HepG2 (cell line): ENCODE data around the gene NT5C. TPM values are rescaled to one million over a fixed set of nuclear protein-coding genes. Genes with fewer than 3 reads are reported as not detected.
A peak's percentile ranks its signal among the peaks of the same experiment; 100 is the strongest.

Source experiments
- CBX5 ChIP-seq: sonication (generic); formaldehyde crosslinking; IDR thresholded peaks from 2 replicates; pipeline ENCODE4 v1.4.0; 2020; ENCODE audit warnings: missing genetic modification reagents, borderline replicate concordance
- GFI1 ChIP-seq: sonication (generic); formaldehyde crosslinking; IDR thresholded peaks from 2 replicates; pipeline ENCODE4 v1.5.0; 2020; ENCODE audit warnings: missing genetic modification reagents, mild to moderate bottlenecking, borderline replicate concordance
- GPN1 ChIP-seq: sonication (generic); formaldehyde crosslinking; IDR thresholded peaks from 2 replicates; pipeline ENCODE4 v1.5.1; 2020; ENCODE audit warnings: missing genetic modification reagents, borderline replicate concordance
- IRX3 ChIP-seq: sonication (generic); formaldehyde crosslinking; IDR thresholded peaks from 2 replicates; pipeline ENCODE4 v1.8.1; 2023; ENCODE audit warnings: mild to moderate bottlenecking, low read depth, missing genetic modification reagents, borderline replicate concordance
- MTA1 ChIP-seq: sonication (generic); formaldehyde crosslinking; IDR thresholded peaks from 2 replicates; pipeline ENCODE4 v1.4.0; 2020; ENCODE audit warnings: missing genetic modification reagents, mild to moderate bottlenecking, borderline replicate concordance
- MTA3 ChIP-seq: sonication (generic); formaldehyde crosslinking; IDR thresholded peaks from 2 replicates; pipeline ENCODE4 v1.4.0; 2020; ENCODE audit warnings: missing genetic modification reagents
- MTF2 ChIP-seq: sonication (generic); formaldehyde crosslinking; IDR thresholded peaks from 2 replicates; pipeline ENCODE4 v1.5.0; 2020; ENCODE audit warnings: missing genetic modification reagents, borderline replicate concordance
- PHF20 ChIP-seq: sonication (generic); formaldehyde crosslinking; IDR thresholded peaks from 2 replicates; pipeline ENCODE4 v1.5.0; 2020; ENCODE audit warnings: mild to moderate bottlenecking, missing genetic modification reagents
- PHF21A ChIP-seq: sonication (generic); formaldehyde crosslinking; IDR thresholded peaks from 2 replicates; pipeline ENCODE4 v1.5.0; 2020; ENCODE audit warnings: mild to moderate bottlenecking, missing genetic modification reagents
- SMYD3 ChIP-seq: sonication (generic); formaldehyde crosslinking; IDR thresholded peaks from 2 replicates; pipeline ENCODE4 v1.8.1; 2023; ENCODE audit warnings: mild to moderate bottlenecking, missing genetic modification reagents
- SP1 ChIP-seq, 2 experiments: fragments of 450-650 bp in 1 of 2; sonication (generic) in 1 of 2; formaldehyde crosslinking in 1 of 2; IDR thresholded peaks; 2 replicates each; pipeline versions ENCODE4 v1.4.0 to v1.6.1; 2016 to 2020; ENCODE audit warnings: missing genetic modification reagents in 1 of 2
- ZBTB20 ChIP-seq: sonication (generic); formaldehyde crosslinking; IDR thresholded peaks from 2 replicates; pipeline ENCODE4 v1.8.1; 2023; ENCODE audit warnings: missing genetic modification reagents, low read depth, mild to moderate bottlenecking, borderline replicate concordance
- ZNF33B ChIP-seq: sonication (generic); formaldehyde crosslinking; IDR thresholded peaks from 2 replicates; pipeline ENCODE4 v1.5.1; 2020; ENCODE audit warnings: mild to moderate bottlenecking, missing genetic modification reagents
- ZNF543 ChIP-seq: sonication (generic); formaldehyde crosslinking; IDR thresholded peaks from 2 replicates; pipeline ENCODE4 v1.4.0; 2020; ENCODE audit warnings: mild to moderate bottlenecking, missing genetic modification reagents
- ZNF709 ChIP-seq: sonication (generic); formaldehyde crosslinking; IDR thresholded peaks from 2 replicates; pipeline ENCODE4 v1.5.0; 2020; ENCODE audit warnings: mild to moderate bottlenecking, missing genetic modification reagents
- polyA plus RNA-seq, 8 experiments: library from polyadenylated mRNA; depleted of rRNA in 3 of 8; stranded (reverse) in 7 of 8; unstranded in 1 of 8; fragments of >200 nt; fragmentation: Illumina TruSeq in 4 of 8; extraction: Trizol in 4 of 8; gene quantifications; 2 replicates each; pipeline versions ENCODE4 v1.2.1 to v1.2.3, GENCODE V29; 2011 to 2016; ENCODE audit warnings: low read depth in 4 of 8, missing spikeins in 1 of 8, mixed read lengths in 1 of 8; ENCODE audit not compliant: insufficient read depth in 1 of 8
- total RNA-seq, 5 experiments: library from RNA; depleted of rRNA; stranded (reverse); fragments of >200 nt; fragmentation: Illumina TruSeq; extraction: Trizol; gene quantifications; 2 replicates each; pipeline ENCODE4 v1.2.3, GENCODE V29; 2016; ENCODE audit warnings: low read depth in 1 of 5
- TF ChIP-seq, protein P1 (sequence below): sonication (generic); formaldehyde crosslinking; IDR thresholded peaks from 2 replicates; pipeline ENCODE4 v1.5.0; 2020; ENCODE audit warnings: missing genetic modification reagents
- TF ChIP-seq, protein P2 (sequence below): sonication (generic); formaldehyde crosslinking; IDR thresholded peaks from 2 replicates; pipeline ENCODE4 v1.4.0; 2020; ENCODE audit warnings: mild to moderate bottlenecking, missing genetic modification reagents
- TF ChIP-seq, protein P3 (sequence below): sonication (generic); formaldehyde crosslinking; conservative IDR thresholded peaks from 2 replicates; pipeline ENCODE4 v1.8.0; 2022; ENCODE audit warnings: missing genetic modification reagents
- TF ChIP-seq, protein P4 (sequence below): sonication (generic); formaldehyde crosslinking; IDR thresholded peaks from 2 replicates; pipeline ENCODE4 v1.5.0; 2020; ENCODE audit warnings: missing genetic modification reagents
- TF ChIP-seq, protein P5 (sequence below): sonication (generic); formaldehyde crosslinking; IDR thresholded peaks from 2 replicates; pipeline ENCODE4 v1.5.1; 2020; ENCODE audit warnings: missing genetic modification reagents, mild to moderate bottlenecking, borderline replicate concordance

NT5C gene
- total and polyA plus RNA-seq, 2 of the 13 experiments (the other 11 are each of a cell fraction or from before 2014, with no cell fraction given), result 42.8 to 48.6 TPM

DNA sequence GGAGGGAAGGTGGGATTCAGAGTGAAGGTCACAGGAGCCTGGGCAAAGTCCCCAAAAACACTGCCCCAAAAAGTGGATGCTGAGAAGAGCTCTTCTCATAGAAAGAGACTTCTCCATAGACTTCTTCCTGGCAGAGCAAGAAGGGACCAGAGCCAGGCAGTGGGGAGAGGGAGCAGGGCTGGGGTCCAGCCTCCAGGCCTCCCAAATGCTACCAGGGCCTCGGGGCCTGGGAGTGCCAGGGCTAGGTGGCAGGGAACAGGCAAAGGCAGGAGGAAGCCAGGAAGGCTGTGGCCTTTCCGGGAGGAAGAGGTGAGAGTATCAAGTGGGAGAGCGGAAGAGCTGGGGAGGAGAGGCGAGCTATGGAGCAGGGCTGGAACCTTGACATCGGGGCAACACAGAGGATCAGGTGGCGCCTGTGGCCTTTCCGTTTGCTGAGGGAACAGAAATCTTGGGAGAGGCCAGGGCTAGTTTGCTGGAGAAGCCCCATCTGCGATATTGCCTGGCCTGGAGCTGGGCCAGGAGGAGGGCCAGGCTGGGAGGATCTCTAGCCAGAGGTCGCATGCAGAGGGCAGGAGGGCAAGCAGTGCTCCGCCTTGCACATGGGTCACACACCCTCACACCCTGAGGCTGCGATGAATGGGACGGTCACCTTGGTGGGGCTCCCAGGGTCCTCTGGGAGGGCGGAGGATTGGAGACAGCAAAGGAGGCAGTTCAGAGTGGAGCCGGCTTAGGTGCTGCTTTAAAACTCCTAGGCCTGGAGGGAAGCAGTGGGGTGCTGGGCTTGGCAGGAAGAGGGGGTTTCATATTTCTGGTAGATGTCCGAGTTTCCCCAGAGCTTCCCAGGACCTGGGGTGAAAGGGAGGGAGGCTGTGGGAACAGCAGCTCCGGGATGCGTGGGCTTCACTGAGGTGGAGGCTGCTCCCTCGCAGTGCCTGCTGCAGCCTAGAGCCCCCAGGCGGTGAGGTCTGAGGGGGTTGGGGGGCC, 40.4 kb downstream of the NT5C start (continued):
- no peak for TF ChIP-seq ZNF709 (CRISPR knock-in tag)
- TF ChIP-seq, protein P1, sequence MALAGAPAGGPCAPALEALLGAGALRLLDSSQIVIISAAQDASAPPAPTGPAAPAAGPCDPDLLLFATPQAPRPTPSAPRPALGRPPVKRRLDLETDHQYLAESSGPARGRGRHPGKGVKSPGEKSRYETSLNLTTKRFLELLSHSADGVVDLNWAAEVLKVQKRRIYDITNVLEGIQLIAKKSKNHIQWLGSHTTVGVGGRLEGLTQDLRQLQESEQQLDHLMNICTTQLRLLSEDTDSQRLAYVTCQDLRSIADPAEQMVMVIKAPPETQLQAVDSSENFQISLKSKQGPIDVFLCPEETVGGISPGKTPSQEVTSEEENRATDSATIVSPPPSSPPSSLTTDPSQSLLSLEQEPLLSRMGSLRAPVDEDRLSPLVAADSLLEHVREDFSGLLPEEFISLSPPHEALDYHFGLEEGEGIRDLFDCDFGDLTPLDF (CRISPR knock-in tag), result no peak
- TF ChIP-seq IRX3 (CRISPR knock-in tag), result no peak
- no peak for TF ChIP-seq GPN1 (CRISPR knock-in tag)
- peak; percentile 48; the same call in 1 of the 2 replicates for TF ChIP-seq ZNF543 (CRISPR knock-in tag)
- TF ChIP-seq ZBTB20 (CRISPR knock-in tag), result peak; percentile 60; the same call in 1 of the 2 replicates
- no peak for TF ChIP-seq MTA3 (CRISPR knock-in tag)
- no peak for TF ChIP-seq MTF2 (CRISPR knock-in tag)
- TF ChIP-seq, protein P2, sequence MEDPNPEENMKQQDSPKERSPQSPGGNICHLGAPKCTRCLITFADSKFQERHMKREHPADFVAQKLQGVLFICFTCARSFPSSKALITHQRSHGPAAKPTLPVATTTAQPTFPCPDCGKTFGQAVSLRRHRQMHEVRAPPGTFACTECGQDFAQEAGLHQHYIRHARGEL (CRISPR knock-in tag), result 0 out of 2 replicates have a peak, but pooled peaks have one; percentile 35
- TF ChIP-seq MTA1 (CRISPR knock-in tag), result peak; percentile 98
- TF ChIP-seq, protein P3, sequence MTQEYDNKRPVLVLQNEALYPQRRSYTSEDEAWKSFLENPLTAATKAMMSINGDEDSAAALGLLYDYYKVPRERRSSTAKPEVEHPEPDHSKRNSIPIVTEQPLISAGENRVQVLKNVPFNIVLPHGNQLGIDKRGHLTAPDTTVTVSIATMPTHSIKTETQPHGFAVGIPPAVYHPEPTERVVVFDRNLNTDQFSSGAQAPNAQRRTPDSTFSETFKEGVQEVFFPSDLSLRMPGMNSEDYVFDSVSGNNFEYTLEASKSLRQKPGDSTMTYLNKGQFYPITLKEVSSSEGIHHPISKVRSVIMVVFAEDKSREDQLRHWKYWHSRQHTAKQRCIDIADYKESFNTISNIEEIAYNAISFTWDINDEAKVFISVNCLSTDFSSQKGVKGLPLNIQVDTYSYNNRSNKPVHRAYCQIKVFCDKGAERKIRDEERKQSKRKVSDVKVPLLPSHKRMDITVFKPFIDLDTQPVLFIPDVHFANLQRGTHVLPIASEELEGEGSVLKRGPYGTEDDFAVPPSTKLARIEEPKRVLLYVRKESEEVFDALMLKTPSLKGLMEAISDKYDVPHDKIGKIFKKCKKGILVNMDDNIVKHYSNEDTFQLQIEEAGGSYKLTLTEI (CRISPR knock-in tag), result no peak
- no peak; the same call in 1 of the 2 replicates for TF ChIP-seq CBX5
- TF ChIP-seq ZNF33B (CRISPR knock-in tag), result no peak
- TF ChIP-seq GFI1, result peak; percentile 95
- TF ChIP-seq, protein P4, sequence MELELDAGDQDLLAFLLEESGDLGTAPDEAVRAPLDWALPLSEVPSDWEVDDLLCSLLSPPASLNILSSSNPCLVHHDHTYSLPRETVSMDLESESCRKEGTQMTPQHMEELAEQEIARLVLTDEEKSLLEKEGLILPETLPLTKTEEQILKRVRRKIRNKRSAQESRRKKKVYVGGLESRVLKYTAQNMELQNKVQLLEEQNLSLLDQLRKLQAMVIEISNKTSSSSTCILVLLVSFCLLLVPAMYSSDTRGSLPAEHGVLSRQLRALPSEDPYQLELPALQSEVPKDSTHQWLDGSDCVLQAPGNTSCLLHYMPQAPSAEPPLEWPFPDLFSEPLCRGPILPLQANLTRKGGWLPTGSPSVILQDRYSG (CRISPR knock-in tag), result 0 out of 2 replicates have a peak, but pooled peaks have one; percentile 21
- TF ChIP-seq SP1 (IDR thresholded peaks at IDR 0.05), result no peak
- peak; percentile 65 for TF ChIP-seq SP1 (CRISPR knock-in tag; IDR thresholded peaks at IDR 0.05)
- TF ChIP-seq PHF21A (CRISPR knock-in tag), result peak; percentile 95
- TF ChIP-seq SMYD3 (CRISPR knock-in tag), result no peak
- no peak for TF ChIP-seq PHF20 (CRISPR knock-in tag)
- TF ChIP-seq, protein P5, sequence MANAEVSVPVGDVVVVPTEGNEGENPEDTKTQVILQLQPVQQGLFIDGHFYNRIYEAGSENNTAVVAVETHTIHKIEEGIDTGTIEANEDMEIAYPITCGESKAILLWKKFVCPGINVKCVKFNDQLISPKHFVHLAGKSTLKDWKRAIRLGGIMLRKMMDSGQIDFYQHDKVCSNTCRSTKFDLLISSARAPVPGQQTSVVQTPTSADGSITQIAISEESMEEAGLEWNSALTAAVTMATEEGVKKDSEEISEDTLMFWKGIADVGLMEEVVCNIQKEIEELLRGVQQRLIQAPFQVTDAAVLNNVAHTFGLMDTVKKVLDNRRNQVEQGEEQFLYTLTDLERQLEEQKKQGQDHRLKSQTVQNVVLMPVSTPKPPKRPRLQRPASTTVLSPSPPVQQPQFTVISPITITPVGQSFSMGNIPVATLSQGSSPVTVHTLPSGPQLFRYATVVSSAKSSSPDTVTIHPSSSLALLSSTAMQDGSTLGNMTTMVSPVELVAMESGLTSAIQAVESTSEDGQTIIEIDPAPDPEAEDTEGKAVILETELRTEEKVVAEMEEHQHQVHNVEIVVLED (CRISPR knock-in tag), result no peak
